Posterior cingulate gyrus (tissue), 11 donors: ENCODE measurements around the gene SCYL2.
"Not testable (repeated sequence)": the region's sequence is repeated elsewhere in the genome, so short reads cannot be mapped to it uniquely, and the experiment has no call there.

ENCODE experiments used
- DNase-seq, 10 donors: peaks; one replicate each; pipeline versions ENCODE4 v3.0.0 to v3.0.0-alpha.2; 2020 to 2021; ENCODE audit warnings: mixed read lengths in 3 of 10
- intact Hi-C: fragments of 100-400 bp; cut with DNase I; formaldehyde crosslinking; loops from one replicate; pipeline ENCODE4 v1.15.1; 2023

Gene SCYL2

DNA sequence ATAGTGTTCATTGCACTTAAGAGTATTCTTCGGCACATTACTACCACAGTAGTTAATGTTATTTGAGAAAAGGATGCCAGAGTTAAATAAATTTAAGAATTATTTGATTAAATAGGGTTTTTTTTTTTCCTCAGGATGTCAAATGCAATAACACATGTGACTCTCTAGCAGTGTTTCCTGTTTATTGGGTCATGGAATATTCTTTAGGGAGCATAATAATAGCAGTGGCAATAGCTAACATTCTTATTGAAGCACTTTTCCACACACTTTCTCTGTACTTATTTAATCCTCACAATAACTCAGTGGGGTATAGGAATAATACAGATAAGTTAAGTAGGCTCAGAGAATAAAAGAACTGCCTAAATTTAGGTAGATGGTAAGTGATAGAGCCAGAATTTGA lies 44.3 kb downstream of the SCYL2 start:
- intact Hi-C loops, result no loop called here
- DNase-seq, result no peak

- intact Hi-C loops, result no loop called here
- no peak for DNase-seq
Observed at GRCh38 chr12:100317371-100317770, 50.4 kb downstream of the SCYL2 start.

- intact Hi-C loops, result no loop called here
Observed at GRCh38 chr12:100324498-100324897, 57.5 kb downstream of the SCYL2 start.

DNA sequence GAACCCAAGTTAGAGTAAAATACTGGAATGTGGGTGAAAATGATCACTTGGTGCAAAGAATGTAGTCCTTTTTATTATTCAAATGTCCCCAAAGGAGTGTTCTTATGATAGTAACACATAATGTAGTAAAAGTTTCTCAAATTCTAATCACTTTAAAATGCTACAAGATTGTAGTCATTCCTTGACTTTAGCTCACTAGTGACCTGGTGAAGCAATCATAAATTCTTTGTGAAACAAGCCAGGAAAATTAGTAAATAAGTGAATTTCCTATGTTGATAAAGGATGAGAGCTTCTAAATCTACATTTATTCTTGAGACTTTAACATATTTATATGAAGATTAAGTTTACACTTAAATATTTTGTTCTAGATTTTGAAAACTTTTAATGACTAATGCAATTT lies 59.2 kb downstream of the SCYL2 start:
- intact Hi-C loops, result no loop called here
- no peak for DNase-seq

More at GRCh38 chr12:100324498-100324897, 57.5 kb downstream of the SCYL2 start:
- no peak for DNase-seq

- intact Hi-C loops, result no loop called here
- DNase-seq, result no peak
Observed at GRCh38 chr12:100329800-100330199, 62.8 kb downstream of the SCYL2 start.

- intact Hi-C loops, result no loop called here
- DNase-seq, result no peak
Observed at GRCh38 chr12:100331871-100332270, 64.9 kb downstream of the SCYL2 start.

DNA sequence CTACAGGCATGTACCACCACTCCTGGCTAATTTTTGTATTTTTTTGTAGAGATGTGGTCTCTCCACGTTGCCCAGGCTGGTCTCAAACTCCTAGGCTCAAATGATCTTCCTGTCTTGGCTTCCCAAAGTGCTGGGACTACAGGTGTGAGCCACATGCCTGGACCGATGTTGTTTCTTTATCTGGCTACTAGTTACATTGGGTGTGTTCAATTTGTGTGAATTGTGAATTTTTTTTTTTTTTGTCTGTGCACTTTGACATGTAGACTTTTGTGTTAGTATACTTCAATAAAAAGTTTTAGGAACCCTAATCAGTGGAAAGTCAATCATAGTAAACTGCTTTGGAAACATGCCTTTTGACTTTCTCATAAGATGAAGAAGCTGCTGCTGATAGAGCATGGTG lies 65.9 kb downstream of the SCYL2 start:
- intact Hi-C loops, result no loop called here
- no peak for DNase-seq

GRCh38 chr12:100337299-100337698 lies 70.3 kb downstream of the SCYL2 start:
- DNase-seq, result no peak
- intact Hi-C loops, result no loop called here

- no peak for DNase-seq
Observed at GRCh38 chr12:100337727-100338126, 70.8 kb downstream of the SCYL2 start.

GRCh38 chr12:100339071-100339470 lies 72.1 kb downstream of the SCYL2 start:
- no peak for DNase-seq
- intact Hi-C loops, result no loop called here

More at GRCh38 chr12:100337727-100338126, 70.8 kb downstream of the SCYL2 start:
- intact Hi-C loops, result no loop called here

- intact Hi-C loops, result loop anchor here (10.0 kb wide), 1 partner anchor 108 kb away; no protein-coding TSS in a partner anchor
- DNase-seq, result not testable (repeated sequence)
Observed at GRCh38 chr12:100342897-100343296, 75.9 kb downstream of the SCYL2 start.

DNA sequence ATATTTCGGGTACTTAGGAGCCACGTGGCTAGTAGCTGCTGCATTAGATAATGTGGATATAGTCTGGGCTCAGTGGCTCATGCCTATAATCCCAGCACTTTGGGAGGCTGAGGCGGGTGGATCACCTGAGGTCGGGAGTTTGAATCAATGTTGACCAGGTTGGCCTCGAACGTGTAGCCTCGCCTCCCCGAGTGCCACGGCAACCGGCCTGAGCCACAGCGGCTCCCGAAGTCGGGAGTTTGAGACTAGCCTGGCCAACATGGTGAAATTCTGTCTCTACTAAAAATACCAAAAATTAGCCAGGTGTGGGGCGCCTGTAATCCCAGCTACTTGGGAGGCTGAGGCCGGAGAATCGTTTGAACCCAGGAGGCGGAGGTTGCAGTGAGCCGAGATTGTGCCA lies 77.4 kb downstream of the SCYL2 start:
- not testable (repeated sequence) for DNase-seq
- intact Hi-C loops, result loop anchor here (10.0 kb wide), 1 partner anchor 110 kb away; no protein-coding TSS in a partner anchor

DNA sequence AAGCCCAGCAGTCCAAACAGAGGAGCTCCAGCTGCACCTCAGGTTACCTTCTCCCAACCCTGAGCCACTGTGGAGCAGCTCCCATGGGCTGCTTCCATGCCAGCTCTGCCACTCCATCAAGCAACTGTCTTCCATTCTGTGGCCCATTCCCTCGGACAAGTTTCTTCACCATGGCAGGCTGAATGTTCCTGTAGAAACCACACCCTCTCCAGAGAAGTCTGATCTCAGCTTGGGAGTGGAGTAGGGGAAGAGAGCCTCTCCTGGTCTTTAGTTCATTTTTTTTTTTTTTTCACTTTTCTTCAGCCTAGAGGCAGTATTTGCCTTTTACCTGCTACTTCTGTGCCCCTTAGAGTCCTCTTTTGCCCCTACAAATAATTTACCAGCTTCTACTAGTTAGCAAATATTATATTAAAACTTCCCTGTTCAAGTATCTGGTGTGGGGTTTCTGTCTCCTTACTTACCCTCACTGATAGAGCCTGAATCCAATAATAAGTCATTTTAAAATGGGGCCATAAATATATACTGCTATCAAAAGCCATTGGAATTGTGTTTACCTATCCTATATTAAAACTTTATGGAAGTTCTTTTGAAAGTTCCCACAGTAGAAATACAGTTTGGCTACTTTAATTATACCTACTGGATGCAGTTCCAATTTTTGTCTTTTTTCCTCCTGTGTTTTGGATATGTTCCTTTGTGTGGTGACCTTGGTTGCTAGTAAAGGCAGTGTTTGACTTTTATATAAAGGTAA lies 78.2 kb downstream of the SCYL2 start:
- no peak for DNase-seq
- intact Hi-C loops, result loop anchor here (10.0 kb wide), 1 partner anchor 110 kb away; no protein-coding TSS in a partner anchor

DNA sequence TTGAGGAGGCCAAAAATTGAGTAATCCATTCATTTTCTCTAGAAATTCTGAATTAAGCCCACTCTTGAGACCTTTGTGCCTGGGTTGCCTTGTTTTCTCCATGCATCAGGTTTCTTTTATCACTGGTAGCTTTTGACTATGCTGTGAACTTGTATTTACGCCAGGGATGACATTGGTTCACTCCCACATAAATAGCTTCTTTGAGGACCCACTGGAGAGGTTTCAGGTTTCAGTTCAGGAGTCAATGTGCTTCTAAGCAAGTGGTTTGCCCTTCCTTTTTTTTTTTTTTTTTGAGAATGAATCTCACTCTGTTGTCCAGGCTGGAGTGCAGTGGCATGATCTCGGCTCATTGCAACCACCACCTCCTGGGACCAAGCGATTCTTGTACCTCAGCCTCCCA lies 79.7 kb downstream of the SCYL2 start:
- no peak for DNase-seq
- intact Hi-C loops, result loop anchor here (10.0 kb wide), 1 partner anchor 112 kb away; no protein-coding TSS in a partner anchor

GRCh38 chr12:100348657-100349454 lies 81.9 kb downstream of the SCYL2 start:
- DNase-seq, result no peak
- intact Hi-C loops, result loop anchor here (1.0 to 10.0 kb wide), 3 partner anchors 114 to 392 kb away; no protein-coding TSS in a partner anchor

DNA sequence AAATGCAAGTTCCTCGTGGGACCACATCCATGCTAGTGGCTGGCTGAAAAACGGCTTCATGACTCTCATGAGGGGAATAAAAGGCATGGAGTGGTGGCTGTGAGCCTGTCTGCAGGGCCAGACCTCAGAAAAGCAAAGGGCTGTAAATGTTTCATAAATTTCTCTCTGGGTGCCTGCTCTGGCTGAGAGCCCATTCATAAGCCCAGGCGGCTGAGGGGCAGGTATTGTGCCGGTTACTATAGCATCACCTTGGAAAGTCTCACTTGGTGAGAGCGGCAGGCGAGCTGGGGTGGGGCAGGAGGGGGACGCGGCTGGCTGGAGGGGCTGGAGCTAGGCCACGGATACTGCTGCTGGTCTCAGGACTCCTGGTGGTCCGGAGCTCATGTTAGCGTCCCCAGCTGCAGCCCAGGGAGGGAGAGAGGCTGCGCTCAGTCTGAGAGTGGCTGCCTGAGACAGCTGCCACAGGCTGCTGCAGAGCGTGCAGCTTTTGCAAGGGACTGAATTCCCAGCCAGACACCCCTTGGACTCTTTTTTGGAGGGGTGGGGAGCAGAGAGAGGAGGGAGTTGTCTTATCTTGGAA lies 89.8 kb downstream of the SCYL2 start, which contains the start of gene SLC17A8:
SLC17A8 (plus strand) TSS at position 431 of the 580 bp plus-strand sequence. CDS start 318 bp downstream, outside the sequence.
- peak in 1 of 10 donors; percentile 75 for DNase-seq
- intact Hi-C loops, result no loop called here

- intact Hi-C loops, result no loop called here
Observed at GRCh38 chr12:100359248-100359647, 92.3 kb downstream of the SCYL2 start.

DNA sequence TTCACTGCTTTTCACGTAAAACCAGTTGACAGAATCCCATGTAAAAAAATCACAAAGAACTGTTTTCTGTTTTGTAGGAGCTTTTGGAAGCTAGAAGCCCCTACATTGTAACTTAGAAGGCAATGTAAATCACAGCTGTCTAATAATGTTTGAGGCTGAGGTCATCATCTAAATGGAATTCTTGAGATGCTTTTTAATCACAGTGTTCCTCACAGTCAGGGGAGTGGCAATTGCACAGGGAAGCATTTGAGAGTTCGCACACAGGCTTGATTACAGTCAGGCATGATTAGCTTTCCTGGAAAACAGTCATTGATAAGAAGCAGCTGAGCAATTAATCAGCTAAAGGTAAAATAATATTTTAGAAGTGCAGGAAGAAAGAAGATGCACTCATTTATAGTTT lies 92.8 kb downstream of the SCYL2 start:
- intact Hi-C loops, result no loop called here
- DNase-seq, result no peak

More at GRCh38 chr12:100359248-100359647, 92.3 kb downstream of the SCYL2 start:
- DNase-seq, result no peak

DNA sequence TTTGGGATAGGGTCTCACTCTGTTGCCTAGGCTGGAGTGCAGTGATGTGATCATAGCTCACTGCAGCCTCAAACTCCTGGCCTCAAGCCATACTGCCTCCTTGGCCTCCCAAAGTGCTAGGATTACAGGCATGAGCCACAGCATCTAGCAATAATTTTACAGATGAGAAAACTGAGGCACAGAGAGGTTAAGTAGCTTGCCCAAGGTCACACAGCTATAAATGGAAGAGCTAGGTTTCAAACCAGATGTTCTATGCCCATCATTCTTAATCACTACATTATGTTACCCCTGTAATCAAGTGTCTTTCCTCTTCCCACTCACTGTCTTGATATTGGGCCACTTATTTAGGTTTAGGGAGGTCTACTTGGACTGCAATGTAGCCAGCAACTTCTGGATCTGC lies 93.5 kb downstream of the SCYL2 start:
- intact Hi-C loops, result no loop called here
- DNase-seq, result no peak

DNA sequence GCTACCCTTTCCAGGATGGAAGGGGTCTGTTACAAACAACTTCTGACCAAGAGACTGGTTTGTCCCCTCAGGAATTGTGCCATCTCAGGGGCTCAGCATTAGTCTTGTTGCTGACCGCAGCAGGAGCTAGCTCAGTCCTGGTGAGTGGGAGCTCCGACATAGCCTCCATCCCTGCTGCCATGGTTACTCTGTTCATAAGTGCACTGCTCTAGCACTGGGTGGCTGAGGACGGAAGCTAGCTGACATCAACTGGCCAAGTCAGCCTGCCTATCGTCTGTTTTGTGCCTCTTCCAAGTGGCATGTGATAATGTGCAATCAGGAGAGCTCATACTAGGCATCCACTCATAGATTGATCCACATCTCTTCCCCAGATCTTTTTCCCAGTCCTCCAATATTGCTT lies 97.3 kb downstream of the SCYL2 start:
- no peak for DNase-seq
- intact Hi-C loops, result no loop called here

- intact Hi-C loops, result no loop called here
Observed at GRCh38 chr12:100365411-100365810, 98.4 kb downstream of the SCYL2 start.

More at GRCh38 chr12:100365411-100365810, 98.4 kb downstream of the SCYL2 start:
- no peak for DNase-seq
